ENCODE results near the gene PSMB5. TPM values are rescaled to one million over a fixed set of nuclear protein-coding genes. Genes with fewer than 3 reads are reported as not detected.

PSMB5 gene
- total and polyA plus RNA-seq, 2 of the 13 experiments (the other 11 are each of a cell fraction or from before 2014, with no cell fraction given) = 705 to 871 TPM

GRCh38 chr14:23078692-23079116 is 44.0 kb upstream of the PSMB5 start (continued):
- no peak for TF ChIP-seq ZNF33A (CRISPR knock-in tag; IDR thresholded peaks at IDR 0.05; ENCODE audit: borderline replicate concordance)
- no peak for TF ChIP-seq ZFP36L2 (CRISPR knock-in tag; IDR thresholded peaks at IDR 0.05)
- TF ChIP-seq HNRNPUL1 (IDR thresholded peaks at IDR 0.05; ENCODE audit: low read depth, low read length) = no peak
- TF ChIP-seq ZBTB46 (CRISPR knock-in tag; IDR thresholded peaks at IDR 0.05; ENCODE audit: borderline replicate concordance) = no peak
- no peak for TF ChIP-seq ZFP91 (CRISPR knock-in tag; IDR thresholded peaks at IDR 0.05; ENCODE audit: borderline replicate concordance)
- TF ChIP-seq SMAD3 (CRISPR knock-in tag; IDR thresholded peaks at IDR 0.05) = no peak
- no peak for TF ChIP-seq ATF4 (CRISPR knock-in tag; IDR thresholded peaks at IDR 0.05)
- TF ChIP-seq RBM22 (optimal IDR thresholded peaks at IDR 0.05; ENCODE audit: low read length) = peak; percentile 57
- no peak for TF ChIP-seq ZNF784 (CRISPR knock-in tag; IDR thresholded peaks at IDR 0.05; ENCODE audit: borderline replicate concordance)
- no peak for TF ChIP-seq ZNF777 (CRISPR knock-in tag; IDR thresholded peaks at IDR 0.05)
- no peak for TF ChIP-seq ARID4A (CRISPR knock-in tag; IDR thresholded peaks at IDR 0.05; ENCODE audit: borderline replicate concordance)
- no peak for TF ChIP-seq ZNF10 (CRISPR knock-in tag; IDR thresholded peaks at IDR 0.05; ENCODE audit: borderline replicate concordance, low read depth)
